Measurements from ENCODE around the gene ZNF346. TPM values are rescaled to one million over a fixed set of nuclear protein-coding genes. Genes with fewer than 3 reads are reported as not detected.

ZNF346 gene
- total RNA-seq, 1 donor, result 19.2 TPM

- Histone ChIP-seq H3K9me3 (ENCODE audit: low read depth, low read length) (no peaks in the 10 kb centered on the region), H4K20me1 (ENCODE audit: insufficient read depth, low read length) (peaks cover 8% of the 10 kb centered on the region), H3K36me3 (ENCODE audit: insufficient read depth, low read length) (peaks cover 6% of the 10 kb centered on the region), H3K4me1 (ENCODE audit: insufficient read depth, low read length) (peaks cover 13% of the 10 kb centered on the region), H3K27ac (ENCODE audit: low read depth, low read length) (no peak overlapping the region), H3K27me3 (ENCODE audit: insufficient read depth, low read length) (no peaks in the 10 kb centered on the region), H2AFZ (ENCODE audit: low read length) (no peak overlapping the region), H3K4me3 (ENCODE audit: insufficient read depth, low read length) (no peak overlapping the region), H3K4me2 (ENCODE audit: insufficient read depth, low read length) (no peak overlapping the region), H3K79me2 (ENCODE audit: insufficient read depth, low read length) (peaks cover 64% of the 10 kb centered on the region)
- no peak for TF ChIP-seq CTCF (IDR thresholded peaks at IDR 0.05; ENCODE audit: extremely low read depth, low read depth, low read length)
- no peak for DNase-seq (ENCODE audit: insufficient read length, low spot score, missing footprints)
Measured at GRCh38 chr5:177024559-177024958, 2.1 kb downstream of the ZNF346 start.

GRCh38 chr5:177025101-177025601 lies 2.7 kb downstream of the ZNF346 start:
- Histone ChIP-seq H3K27ac (ENCODE audit: low read depth, low read length) (no peak overlapping the region), H3K4me3 (ENCODE audit: insufficient read depth, low read length) (no peak overlapping the region), H3K4me1 (ENCODE audit: insufficient read depth, low read length) (peaks cover 13% of the 10 kb centered on the region), H2AFZ (ENCODE audit: low read length) (no peak overlapping the region), H3K79me2 (ENCODE audit: insufficient read depth, low read length) (peaks cover 67% of the 10 kb centered on the region), H3K36me3 (ENCODE audit: insufficient read depth, low read length) (peaks cover 6% of the 10 kb centered on the region), H3K4me2 (ENCODE audit: insufficient read depth, low read length) (no peak overlapping the region), H3K9me3 (ENCODE audit: low read depth, low read length) (no peaks in the 10 kb centered on the region), H4K20me1 (ENCODE audit: insufficient read depth, low read length) (peaks cover 10% of the 10 kb centered on the region), H3K27me3 (ENCODE audit: insufficient read depth, low read length) (no peaks in the 10 kb centered on the region)
- TF ChIP-seq CTCF (IDR thresholded peaks at IDR 0.05; ENCODE audit: extremely low read depth, low read depth, low read length), result no peak
- DNase-seq (ENCODE audit: insufficient read length, low spot score, missing footprints), result no peak

- Histone ChIP-seq H4K20me1 (ENCODE audit: insufficient read depth, low read length) (peaks cover 10% of the 10 kb centered on the region), H3K4me2 (ENCODE audit: insufficient read depth, low read length) (no peak overlapping the region), H2AFZ (ENCODE audit: low read length) (no peak overlapping the region), H3K27me3 (ENCODE audit: insufficient read depth, low read length) (no peaks in the 10 kb centered on the region), H3K4me3 (ENCODE audit: insufficient read depth, low read length) (no peak overlapping the region), H3K9me3 (ENCODE audit: low read depth, low read length) (no peaks in the 10 kb centered on the region), H3K36me3 (ENCODE audit: insufficient read depth, low read length) (peaks cover 6% of the 10 kb centered on the region), H3K79me2 (ENCODE audit: insufficient read depth, low read length) (peaks cover 72% of the 10 kb centered on the region), H3K27ac (ENCODE audit: low read depth, low read length) (no peak overlapping the region), H3K4me1 (ENCODE audit: insufficient read depth, low read length) (peaks cover 5% of the 10 kb centered on the region)
- DNase-seq (ENCODE audit: insufficient read length, low spot score, missing footprints), result no peak
- no peak for TF ChIP-seq CTCF (IDR thresholded peaks at IDR 0.05; ENCODE audit: extremely low read depth, low read depth, low read length)
Measured at GRCh38 chr5:177027665-177028064, 5.2 kb downstream of the ZNF346 start.

- TF ChIP-seq CTCF (IDR thresholded peaks at IDR 0.05; ENCODE audit: extremely low read depth, low read depth, low read length), result no peak
- Histone ChIP-seq H3K4me3 (ENCODE audit: insufficient read depth, low read length) (no peak overlapping the region), H2AFZ (ENCODE audit: low read length) (no peak overlapping the region), H3K4me1 (ENCODE audit: insufficient read depth, low read length) (no peaks in the 10 kb centered on the region), H3K27me3 (ENCODE audit: insufficient read depth, low read length) (no peaks in the 10 kb centered on the region), H3K36me3 (ENCODE audit: insufficient read depth, low read length) (peaks cover 6% of the 10 kb centered on the region), H3K79me2 (ENCODE audit: insufficient read depth, low read length) (peaks cover 71% of the 10 kb centered on the region), H3K27ac (ENCODE audit: low read depth, low read length) (no peak overlapping the region), H4K20me1 (ENCODE audit: insufficient read depth, low read length) (peaks cover 9% of the 10 kb centered on the region), H3K4me2 (ENCODE audit: insufficient read depth, low read length) (no peak overlapping the region), H3K9me3 (ENCODE audit: low read depth, low read length) (no peaks in the 10 kb centered on the region)
- DNase-seq (ENCODE audit: insufficient read length, low spot score, missing footprints), result no peak
Measured at GRCh38 chr5:177029498-177029897, 7.0 kb downstream of the ZNF346 start.
